Upper lobe of right lung (tissue), 1 donor: ENCODE measurements around the gene XG. TPM values are rescaled to one million over a fixed set of nuclear protein-coding genes. Genes with fewer than 3 reads are reported as not detected.
"Not testable (repeated sequence)": the region's sequence is repeated elsewhere in the genome, so short reads cannot be mapped to it uniquely, and the experiment has no call there.

Source experiments
- ATAC-seq: fragments of 200-7000 bp; cut with Tn5 transposase; one replicate; pipeline ENCODE4 v1.9.1; 2020; ENCODE audit warnings: mild to moderate bottlenecking, moderate library complexity
- DNase-seq: peaks from one replicate; pipeline ENCODE4 v3.0.0-alpha.2; 2020
- H3K27ac ChIP-seq: fragments of 200-600 bp; one replicate; pipeline ENCODE4 v1.8.0; 2022
- H3K27me3 ChIP-seq: fragments of 200-600 bp; one replicate; pipeline ENCODE4 v1.8.0; 2022; ENCODE audit warnings: mild to moderate bottlenecking
- H3K36me3 ChIP-seq: fragments of 200-600 bp; one replicate; pipeline ENCODE4 v1.8.0; 2022
- H3K4me1 ChIP-seq: fragments of 200-600 bp; one replicate; pipeline ENCODE4 v1.8.0; 2022
- H3K4me3 ChIP-seq: fragments of 200-600 bp; one replicate; pipeline ENCODE4 v1.8.0; 2022; ENCODE audit warnings: mild to moderate bottlenecking
- H3K9me3 ChIP-seq: fragments of 200-600 bp; one replicate; pipeline ENCODE4 v1.8.0; 2022
- CTCF ChIP-seq: fragments of 200-600 bp; IDR thresholded peaks from one replicate; pipeline ENCODE4 v1.8.0; 2022; ENCODE audit warnings: antibody characterized with exemption
- intact Hi-C: fragments of 100-400 bp; cut with DNase I; formaldehyde crosslinking; loops from one replicate; pipeline ENCODE4 v1.11.0; 2022
- total RNA-seq: library from RNA; stranded (reverse); fragmentation: NEBNext Ultra II Directional; extraction: Animal tissue kit (Norgen Biotek cat#: 25700); gene quantifications from one replicate; pipeline ENCODE4 v1.2.1, GENCODE V29; 2021
- donor health status: DM: no; HTN: yes; CAD: no; lungs with severe emphysema.

XG gene
- total RNA-seq, 1 donor from 2014 or later, result 0.64 TPM

GRCh38 chrX:2801223-2801622 lies 49.4 kb downstream of the XG start:
- intact Hi-C loops, result no loop called here
- Histone ChIP-seq H3K4me3 (no peak overlapping the region), H3K4me1 (no peaks in the 10 kb centered on the region), H3K27me3 (no peaks in the 10 kb centered on the region), H3K9me3 (no peaks in the 10 kb centered on the region), H3K27ac (no peak overlapping the region), H3K36me3 (no peaks in the 10 kb centered on the region)
- DNase-seq, result no peak
- ATAC-seq, result no peak
- TF ChIP-seq CTCF, result no peak

- H3K27me3 ChIP-seq, intact Hi-C loops: not testable (repeated sequence)
These were observed 50.7 kb downstream of the XG start for GRCh38 chrX:2802376-2803090.

GRCh38 chrX:2803486-2803885 lies 51.6 kb downstream of the XG start:
- H3K27ac ChIP-seq, H3K4me1 ChIP-seq, H3K4me3 ChIP-seq, H3K36me3 ChIP-seq, DNase-seq, ATAC-seq, intact Hi-C loops, H3K27me3 ChIP-seq, H3K9me3 ChIP-seq: not testable (repeated sequence)

More at GRCh38 chrX:2802376-2803090, 50.7 kb downstream of the XG start:
- DNase-seq, H3K9me3 ChIP-seq, H3K27ac ChIP-seq, H3K4me3 ChIP-seq, H3K36me3 ChIP-seq, ATAC-seq, H3K4me1 ChIP-seq: not testable (repeated sequence)

GRCh38 chrX:2804106-2804843 lies 52.4 kb downstream of the XG start:
- H3K36me3 ChIP-seq, DNase-seq, H3K27me3 ChIP-seq, H3K27ac ChIP-seq, ATAC-seq, H3K4me1 ChIP-seq, intact Hi-C loops, H3K4me3 ChIP-seq, H3K9me3 ChIP-seq: not testable (repeated sequence)

GRCh38 chrX:2804858-2805257 lies 53.0 kb downstream of the XG start:
- H3K27ac ChIP-seq, result not testable (repeated sequence)

GRCh38 chrX:2811271-2811670 lies 59.4 kb downstream of the XG start:
- H3K9me3 ChIP-seq, result no peaks in the 10 kb centered on the region
- H3K4me1 ChIP-seq, result no peaks in the 10 kb centered on the region
- TF ChIP-seq CTCF, result no peak
- no peaks in the 10 kb centered on the region for H3K36me3 ChIP-seq
- no peak overlapping the region for H3K27ac ChIP-seq
- H3K27me3 ChIP-seq, result no peaks in the 10 kb centered on the region
- no peak overlapping the region for H3K4me3 ChIP-seq
- intact Hi-C loops, result no loop called here
- DNase-seq, result no peak
- no peak for ATAC-seq

More at GRCh38 chrX:2804858-2805257, 53.0 kb downstream of the XG start:
- ATAC-seq, H3K27me3 ChIP-seq, H3K9me3 ChIP-seq, H3K36me3 ChIP-seq, H3K4me1 ChIP-seq, DNase-seq, H3K4me3 ChIP-seq, intact Hi-C loops: not testable (repeated sequence)

GRCh38 chrX:2812161-2812907 lies 60.5 kb downstream of the XG start:
- peak; percentile 51 for TF ChIP-seq CTCF
- peak; percentile 73 for ATAC-seq
- DNase-seq, H3K4me3 ChIP-seq, H3K9me3 ChIP-seq, H3K36me3 ChIP-seq, H3K27me3 ChIP-seq, H3K27ac ChIP-seq, intact Hi-C loops, H3K4me1 ChIP-seq: not testable (repeated sequence)
